HG03103 (cell line): ENCODE measurements around the gene USP54.
"Not testable (repeated sequence)": the region's sequence is repeated elsewhere in the genome, so short reads cannot be mapped to it uniquely, and the experiment has no call there.

Experiments
- ATAC-seq: cut with Tn5 transposase; IDR thresholded peaks from one replicate; pipeline ENCODE4 v1.9.1; 2021; ENCODE audit warnings: low read depth; ENCODE audit not compliant: unreplicated experiment

The USP54 gene

GRCh38 chr10:73591935-73592699 lies 975 bp upstream of the USP54 start:
- no peak for ATAC-seq

- no peak for ATAC-seq
These were observed 1.5 kb downstream of the USP54 start for GRCh38 chr10:73589563-73590126.

- no peak for ATAC-seq
These were observed 2.5 kb downstream of the USP54 start for GRCh38 chr10:73588656-73589055.

GRCh38 chr10:73586583-73586984 lies 4.6 kb downstream of the USP54 start:
- no peak for ATAC-seq

GRCh38 chr10:73585327-73585726 lies 5.8 kb downstream of the USP54 start:
- ATAC-seq, result no peak

GRCh38 chr10:73584737-73585136 lies 6.4 kb downstream of the USP54 start:
- ATAC-seq, result no peak

DNA sequence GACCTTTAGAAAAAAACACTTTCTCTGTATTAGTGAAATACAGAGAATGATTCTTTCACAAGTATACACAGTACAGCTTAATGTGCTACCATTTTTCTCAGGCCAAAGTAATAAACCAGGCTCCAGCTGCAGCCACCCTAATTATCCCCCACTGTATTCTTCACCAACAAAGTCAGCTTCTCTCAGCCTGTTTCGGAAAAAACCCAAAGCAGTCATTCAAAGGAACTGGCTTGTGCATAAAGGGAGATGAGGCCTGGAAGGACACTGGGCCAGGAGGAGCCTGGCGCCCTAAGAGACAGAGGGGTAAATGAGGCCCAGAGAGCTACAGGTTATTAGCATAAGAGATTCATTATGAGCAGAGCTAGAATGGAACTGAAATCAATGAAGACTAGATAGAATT lies 9.2 kb downstream of the USP54 start:
- no peak for ATAC-seq

- not testable (repeated sequence) for ATAC-seq
These were observed 12.2 kb downstream of the USP54 start for GRCh38 chr10:73578927-73579326.

DNA sequence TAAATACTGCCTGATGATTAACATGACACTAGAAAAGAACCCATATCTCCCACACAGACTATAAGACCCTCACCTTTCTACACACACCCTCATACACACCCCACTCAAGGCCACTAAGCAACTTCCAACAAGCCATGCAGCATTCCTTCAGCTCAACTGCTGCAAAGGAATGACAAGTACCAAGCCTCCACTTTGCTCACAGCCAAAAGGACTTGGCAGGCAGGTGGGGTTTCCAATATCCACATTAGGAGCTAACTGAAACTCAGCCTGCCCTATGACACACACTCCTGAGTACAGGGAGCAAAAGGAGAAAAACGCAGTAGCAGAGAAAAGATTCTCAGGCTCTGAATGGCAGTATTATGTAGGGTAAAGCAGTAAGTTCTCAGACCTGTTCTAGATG lies 13.4 kb downstream of the USP54 start:
- no peak for ATAC-seq

GRCh38 chr10:73576890-73577591 lies 14.1 kb downstream of the USP54 start:
- ATAC-seq, result no peak

DNA sequence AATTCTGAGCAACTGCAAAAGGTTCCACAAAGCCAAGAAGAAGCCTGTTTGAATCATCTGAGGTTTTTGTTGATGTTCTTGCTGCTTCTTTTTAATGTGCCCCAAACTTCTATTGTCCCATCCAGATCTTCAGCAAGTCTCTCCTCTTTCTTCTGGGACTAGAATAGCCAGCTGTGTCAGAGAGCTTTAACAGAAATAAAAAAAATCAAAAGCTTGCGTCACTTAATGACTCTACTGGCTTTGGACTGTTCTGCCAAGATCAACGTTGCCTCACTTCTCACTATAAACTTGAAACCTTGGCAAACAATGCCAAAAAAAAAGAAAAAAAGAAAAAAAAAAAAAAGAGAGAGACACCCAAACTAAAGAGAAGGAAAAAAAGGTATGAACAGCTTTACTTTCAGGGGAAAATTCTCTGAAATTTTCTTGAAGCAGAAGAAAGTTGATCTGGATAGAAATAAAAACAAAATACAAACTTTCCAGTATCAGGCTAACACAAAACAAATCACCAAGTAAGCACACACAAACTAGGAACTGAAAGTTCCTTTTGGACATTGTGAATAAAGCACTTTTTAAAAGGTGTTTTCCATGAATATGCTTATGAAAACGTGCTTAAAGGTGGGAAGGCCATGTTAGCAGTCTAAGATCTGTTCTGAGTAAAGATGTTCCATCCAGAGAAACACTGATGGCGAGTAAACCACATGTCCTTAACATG lies 14.8 kb downstream of the USP54 start:
- no peak for ATAC-seq

- not testable (repeated sequence) for ATAC-seq
These were observed 24.1 kb downstream of the USP54 start for GRCh38 chr10:73567025-73567424.

DNA sequence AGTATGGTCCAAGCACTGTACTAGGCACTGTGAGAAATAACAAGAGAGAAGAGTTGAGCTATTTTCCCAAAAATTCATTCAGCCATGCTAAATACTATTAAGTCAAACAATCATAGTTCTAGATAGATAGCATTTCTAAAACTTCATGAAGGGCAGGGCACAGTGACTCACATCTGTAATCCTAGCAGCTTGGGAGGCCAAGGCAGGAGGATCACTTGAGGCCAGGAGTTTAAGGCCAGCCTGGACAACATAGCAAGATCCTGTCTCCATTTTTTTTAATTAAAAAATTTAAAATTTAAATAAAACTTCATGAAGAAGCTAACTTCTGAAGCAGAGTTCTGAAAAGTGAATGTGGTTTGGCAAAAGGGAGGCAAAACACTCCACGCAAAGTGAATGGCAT lies 29.9 kb downstream of the USP54 start:
- ATAC-seq, result no peak

- no peak for ATAC-seq
These were observed 31.6 kb downstream of the USP54 start for GRCh38 chr10:73559590-73559989.

- ATAC-seq, result no peak
These were observed 34.3 kb downstream of the USP54 start for GRCh38 chr10:73556855-73557254.

DNA sequence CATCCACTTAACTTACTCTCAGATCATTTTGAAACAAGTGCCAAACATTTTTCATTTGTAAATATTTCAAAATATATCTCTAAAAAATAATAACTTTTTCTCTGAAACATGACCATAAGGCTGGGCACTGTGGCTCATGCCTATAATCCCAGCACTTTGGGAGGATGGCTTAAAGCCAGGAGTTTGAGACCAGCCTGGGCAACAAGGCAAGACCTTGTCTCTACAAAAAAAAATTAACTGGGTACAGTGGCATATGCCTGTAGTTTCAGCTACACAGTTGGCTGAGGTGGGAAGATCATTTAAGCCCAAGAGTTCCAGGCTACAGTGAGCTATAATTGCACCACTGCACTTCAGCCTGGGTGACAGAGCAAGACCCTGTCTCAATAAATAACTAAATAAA lies 36.4 kb downstream of the USP54 start:
- no peak for ATAC-seq

- ATAC-seq, result no peak
These were observed 37.4 kb downstream of the USP54 start for GRCh38 chr10:73553761-73554160.

GRCh38 chr10:73552819-73553715 lies 38.1 kb downstream of the USP54 start:
- ATAC-seq, result no peak

- no peak for ATAC-seq
These were observed 39.6 kb downstream of the USP54 start for GRCh38 chr10:73551515-73551914.

DNA sequence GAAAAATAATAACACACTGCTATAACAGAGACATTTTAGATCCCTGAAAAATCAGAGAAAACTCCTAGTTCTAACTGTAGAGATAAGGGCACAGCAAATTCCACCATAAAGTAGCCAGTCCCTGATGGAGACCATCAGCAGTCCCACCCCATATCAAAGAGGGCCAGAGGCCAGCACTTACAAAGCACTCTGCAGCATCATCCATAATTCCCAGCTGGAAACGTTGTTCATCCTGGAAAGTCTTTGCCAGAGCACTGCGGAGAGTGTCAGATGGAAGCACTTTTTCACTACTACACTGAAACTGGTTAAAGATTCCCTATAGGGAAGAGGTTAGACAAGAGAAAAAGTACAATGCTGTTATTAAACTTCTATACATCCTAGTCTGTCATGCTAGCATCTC lies 45.8 kb downstream of the USP54 start:
- no peak for ATAC-seq
